NCI-H1092 treated with DMSO at 0.1 percent for 48 hours (cell line): ENCODE results near the gene DUS3L.
A peak's percentile ranks its signal among the peaks of the same experiment; 100 is the strongest.
"Not testable (repeated sequence)": the region's sequence is repeated elsewhere in the genome, so short reads cannot be mapped to it uniquely, and the experiment has no call there.

Source experiments
- DNase-seq: peaks from one replicate; lab custom pipeline; 2025; lab: John Stamatoyannopoulos, UW

Gene DUS3L

DNA sequence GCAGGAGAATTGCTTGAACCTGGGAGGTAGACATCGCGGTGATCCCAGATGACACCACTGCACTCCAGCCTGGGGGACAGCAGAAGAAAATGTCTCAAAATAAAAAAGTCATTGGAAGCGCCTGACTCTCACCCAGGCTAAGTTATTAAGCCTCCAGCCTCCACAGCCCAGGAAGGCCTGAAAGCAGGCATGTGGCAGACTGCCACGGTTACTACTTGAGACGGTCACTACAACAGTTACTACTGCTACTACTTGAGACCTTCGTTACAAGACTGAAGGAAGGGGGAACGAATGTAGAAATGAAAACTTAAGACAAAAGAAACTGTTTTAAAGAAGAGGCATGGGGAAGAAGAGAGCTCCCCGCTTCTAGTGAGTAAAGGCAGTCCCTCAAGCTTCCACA, 16.0 kb downstream of the DUS3L start:
- no peak for DNase-seq

GRCh38 chr19:5773276-5773675, 17.7 kb downstream of the DUS3L start:
- no peak for DNase-seq

GRCh38 chr19:5772416-5772815, 18.5 kb downstream of the DUS3L start:
- DNase-seq = no peak

DNA sequence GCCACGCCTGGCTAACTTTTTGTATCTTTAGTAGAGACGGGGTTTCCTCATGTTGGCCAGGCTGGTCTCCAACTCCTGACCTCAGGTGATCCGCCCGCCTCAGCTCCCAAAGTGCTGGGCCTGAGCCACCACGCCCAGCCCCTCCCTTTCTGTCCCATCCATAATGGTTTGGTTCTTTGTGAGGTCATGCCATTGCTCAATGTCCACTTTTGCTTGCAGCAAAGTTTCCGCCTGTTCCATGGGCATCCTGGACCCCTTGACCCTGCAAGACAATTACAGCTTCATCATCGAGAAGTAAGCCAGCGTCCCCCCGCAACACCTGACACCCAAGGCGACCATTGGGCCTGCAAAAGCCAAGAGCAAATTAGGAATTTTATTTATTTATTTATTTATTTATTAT, 23.0 kb downstream of the DUS3L start:
- no peak for DNase-seq

DNA sequence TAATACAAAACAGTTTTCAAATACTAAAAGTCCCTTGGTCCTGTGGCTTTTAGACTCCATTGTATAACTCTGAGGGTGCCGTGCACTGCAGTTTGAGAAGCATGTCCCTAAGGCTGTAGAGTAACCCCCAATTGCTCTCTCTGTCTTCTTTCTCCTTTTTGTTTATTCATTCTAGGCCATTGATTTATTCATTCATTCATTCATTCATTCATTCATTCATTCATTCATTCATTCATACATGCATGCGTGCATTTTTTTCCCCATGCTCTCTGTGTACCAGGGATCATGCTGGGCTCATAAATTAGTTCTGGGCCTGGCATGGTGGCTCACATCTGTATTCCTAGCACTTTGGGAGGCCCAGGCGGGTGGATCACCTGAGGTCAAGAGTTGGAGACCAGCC, 25.7 kb downstream of the DUS3L start:
- no peak for DNase-seq

GRCh38 chr19:5762608-5763217, 28.2 kb downstream of the DUS3L start:
- no peak for DNase-seq

- DNase-seq = no peak
These were observed 37.2 kb downstream of the DUS3L start for GRCh38 chr19:5753743-5754142.

DNA sequence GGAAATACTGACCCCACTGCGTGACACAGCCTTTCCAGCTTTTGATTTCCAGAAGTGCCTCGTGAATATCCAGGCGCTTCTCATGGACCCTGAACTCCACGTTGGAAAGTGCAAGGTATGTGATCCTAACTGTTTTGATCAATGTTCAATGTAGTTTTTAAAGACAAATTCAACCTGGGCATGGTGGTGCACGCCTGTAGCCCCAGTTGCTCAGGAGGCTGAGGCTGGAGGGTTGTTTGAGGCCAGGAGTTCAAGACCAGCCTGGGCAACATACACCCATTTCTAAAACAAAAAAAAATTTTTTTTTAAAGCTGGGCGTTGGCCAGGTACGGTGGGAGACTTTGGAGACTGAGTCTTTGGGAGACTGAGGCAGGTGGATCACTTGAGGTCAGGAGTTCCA, 39.3 kb downstream of the DUS3L start:
- no peak for DNase-seq

DNA sequence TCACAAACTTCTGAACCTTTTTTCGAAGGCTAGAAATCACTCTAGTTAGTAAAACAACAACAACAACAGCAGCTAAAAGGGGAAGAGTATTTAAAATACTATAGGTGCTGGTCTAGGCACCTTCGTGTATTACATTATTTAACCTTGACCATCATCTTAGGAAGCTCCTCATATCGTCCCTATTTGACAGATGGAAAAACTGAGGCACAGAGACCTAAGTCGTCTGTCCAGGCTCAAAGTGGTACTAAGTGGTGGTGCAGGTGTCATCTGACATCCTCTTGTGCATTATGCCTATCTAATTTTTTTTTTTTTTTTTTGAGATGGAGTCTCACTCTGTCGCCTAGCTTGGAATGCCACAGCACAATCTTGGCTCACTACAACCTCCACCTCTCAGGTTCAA, 41.5 kb downstream of the DUS3L start:
- DNase-seq = no peak

DNA sequence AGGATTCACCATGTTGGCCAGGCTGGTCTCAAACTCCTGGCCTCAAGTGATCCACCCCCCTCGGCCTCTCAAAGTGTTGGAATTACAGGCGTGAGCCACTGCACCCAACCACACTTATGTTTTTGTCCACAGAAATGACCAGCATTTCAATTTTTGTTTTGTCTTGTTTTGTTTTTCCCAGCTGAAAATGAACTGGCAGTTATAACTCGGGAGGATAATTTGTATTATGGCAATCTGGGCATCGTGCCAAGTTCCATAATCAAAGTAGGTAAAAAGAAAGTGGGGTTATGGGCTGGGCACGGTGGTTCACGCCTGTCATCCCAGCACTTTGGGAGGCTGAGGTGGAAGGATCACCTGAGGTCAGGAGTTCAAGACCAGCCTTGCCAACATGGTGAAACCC, 42.0 kb downstream of the DUS3L start:
- DNase-seq = peak; percentile 9

- not testable (repeated sequence) for DNase-seq
These were observed 46.0 kb downstream of the DUS3L start for GRCh38 chr19:5744999-5745398.

DNA sequence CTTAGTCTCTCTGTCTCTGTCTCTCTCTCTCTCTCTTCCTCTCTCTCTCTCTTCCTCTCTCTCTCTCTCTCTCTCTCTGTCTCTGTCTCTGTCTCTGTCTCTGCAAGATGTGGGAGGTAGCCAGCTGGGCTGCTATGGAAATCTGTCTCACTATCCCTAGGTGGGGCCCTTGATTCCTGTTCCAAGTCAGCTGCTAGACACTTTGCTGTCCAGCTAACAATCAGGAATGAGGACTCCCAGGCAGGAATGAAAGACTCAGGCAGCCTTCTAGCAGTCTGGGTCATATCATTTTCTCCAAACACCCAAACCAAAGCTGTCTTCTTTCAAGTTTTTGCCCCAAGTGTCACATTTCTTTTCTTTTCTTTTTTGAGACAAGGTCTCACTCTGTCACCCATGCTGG, 47.3 kb downstream of the DUS3L start:
- DNase-seq = no peak

DNA sequence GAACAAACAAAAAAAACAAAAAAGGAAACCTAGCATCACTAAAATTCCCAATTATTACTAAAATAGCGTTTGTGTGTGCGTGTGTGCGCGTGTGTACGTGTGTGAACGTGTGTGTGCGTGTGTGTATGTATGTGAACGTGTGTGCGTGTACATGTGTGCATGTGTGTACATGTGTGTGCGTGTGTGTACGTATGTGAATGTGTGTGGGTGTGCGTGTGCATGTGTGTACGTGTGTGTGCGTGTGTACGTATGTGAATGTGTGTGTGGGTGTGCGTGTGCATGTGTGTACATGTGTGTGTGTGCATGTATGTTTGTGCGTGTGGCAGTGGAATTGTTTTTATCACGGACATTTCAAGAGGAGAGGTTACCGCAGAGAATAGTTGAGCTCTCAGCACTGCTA, 48.9 kb downstream of the DUS3L start:
- DNase-seq = no peak

DNA sequence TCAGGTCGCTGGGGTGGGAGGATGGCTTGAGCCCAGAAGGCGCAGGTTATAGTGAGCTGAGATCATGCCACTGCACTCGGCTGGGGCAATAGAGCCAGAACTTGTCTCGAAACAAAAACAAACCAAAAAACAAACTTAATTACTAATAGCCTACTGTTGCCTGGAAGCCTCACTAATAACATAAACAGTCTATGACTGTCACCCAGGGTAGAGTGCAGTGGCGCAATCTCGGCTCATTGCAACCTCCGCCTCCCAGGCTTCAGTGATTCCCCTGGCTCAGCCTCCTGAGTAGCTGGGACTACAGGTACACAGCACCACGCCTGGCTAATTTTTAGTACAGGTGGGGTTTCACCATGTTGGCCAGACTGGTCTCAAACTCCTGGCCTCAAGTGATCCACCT, 52.5 kb downstream of the DUS3L start:
- DNase-seq = no peak
